GM21367 (cell line): ENCODE measurements around the gene C9orf43.
"Not testable (repeated sequence)": the region's sequence is repeated elsewhere in the genome, so short reads cannot be mapped to it uniquely, and the experiment has no call there.

Experiments
- ATAC-seq: cut with Tn5 transposase; IDR thresholded peaks from one replicate; pipeline ENCODE4 v1.9.1; 2021; ENCODE audit not compliant: unreplicated experiment

The C9orf43 gene, protein sequence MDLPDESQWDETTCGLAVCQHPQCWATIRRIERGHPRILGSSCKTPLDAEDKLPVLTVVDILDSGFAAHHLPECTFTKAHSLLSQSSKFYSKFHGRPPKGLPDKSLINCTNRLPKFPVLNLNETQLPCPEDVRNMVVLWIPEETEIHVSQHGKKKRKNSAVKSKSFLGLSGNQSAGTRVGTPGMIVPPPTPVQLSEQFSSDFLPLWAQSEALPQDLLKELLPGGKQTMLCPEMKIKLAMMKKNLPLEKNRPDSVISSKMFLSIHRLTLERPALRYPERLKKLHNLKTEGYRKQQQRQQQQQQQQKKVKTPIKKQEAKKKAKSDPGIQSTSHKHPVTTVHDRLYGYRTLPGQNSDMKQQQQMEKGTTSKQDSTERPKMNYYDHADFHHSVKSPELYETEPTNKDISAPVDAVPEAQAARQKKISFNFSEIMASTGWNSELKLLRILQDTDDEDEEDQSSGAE

DNA sequence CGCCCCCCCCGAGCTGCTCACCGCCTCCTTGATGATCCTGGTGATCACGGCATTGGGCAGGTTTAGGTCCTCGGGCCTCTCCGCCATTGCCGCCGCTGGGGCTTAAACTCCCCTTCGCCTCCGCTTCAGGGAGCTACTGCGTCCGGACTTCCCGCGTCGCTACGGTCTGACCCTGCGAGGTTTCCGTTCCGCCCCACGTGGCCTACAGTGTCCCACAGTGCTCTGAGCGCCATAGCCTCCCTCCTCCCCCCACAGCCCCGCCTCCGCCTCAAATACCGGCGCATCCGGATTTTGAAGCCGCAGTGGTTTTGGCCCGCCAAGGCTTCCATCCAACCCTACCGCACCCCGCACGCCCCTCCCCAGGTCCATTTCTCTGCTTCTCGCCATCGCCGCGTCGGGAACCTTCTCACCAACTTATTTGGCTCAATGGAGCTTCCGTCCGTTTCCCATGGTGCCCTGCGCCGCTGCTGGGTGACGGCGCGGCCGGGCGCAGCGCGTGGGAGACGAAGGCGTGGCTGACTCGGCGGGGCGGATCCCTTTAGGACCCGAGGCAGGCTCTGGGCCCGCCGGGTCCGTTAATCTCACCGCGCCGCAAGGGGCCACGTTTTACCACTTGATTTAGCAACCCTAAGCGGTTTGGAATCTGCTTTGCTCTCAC lies at the start of gene C9orf43, which contains the start of gene POLE3:
C9orf43 (plus strand) TSS at position 541 of the 658 bp plus-strand sequence. CDS start 2,747 bp downstream, outside the sequence.
POLE3 (minus strand) TSS at position 469 of the 658 bp plus-strand sequence; CDS start at position 87, 382 bp downstream.
- ATAC-seq: peak; percentile 85

DNA sequence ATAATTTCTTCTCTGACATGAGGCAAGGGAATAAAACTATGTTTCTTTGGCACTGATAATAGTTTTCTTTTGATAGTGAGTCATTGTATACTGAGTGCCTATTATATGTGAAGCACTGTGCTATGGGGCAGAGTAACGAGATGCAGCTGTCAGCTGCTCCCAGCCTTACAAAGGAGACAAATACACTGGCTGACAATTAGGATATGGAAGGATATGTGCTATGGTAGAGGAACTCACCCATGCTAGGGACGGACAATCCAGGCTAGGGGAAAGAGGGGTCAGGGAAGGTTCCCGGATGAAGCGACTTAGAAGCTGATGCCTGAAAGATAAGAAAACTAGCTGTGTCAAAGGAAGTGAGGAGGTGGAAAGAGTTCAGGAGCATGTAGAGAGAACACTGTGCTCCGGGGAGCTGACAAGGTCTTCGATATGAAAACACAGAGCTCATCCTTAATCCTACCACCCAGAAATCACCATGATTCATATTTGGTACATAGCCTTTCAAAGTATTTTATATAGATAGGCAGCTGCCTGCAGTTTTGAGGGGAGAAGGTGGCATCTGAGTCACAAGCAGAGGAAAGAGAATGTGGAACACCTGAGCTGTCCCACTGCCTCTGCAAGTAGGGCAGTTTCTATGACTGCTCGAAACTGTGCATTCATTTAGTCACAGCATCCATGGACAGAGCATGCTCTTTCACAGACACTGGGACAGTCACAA lies 49.1 kb upstream of the C9orf43 start:
- no peak for ATAC-seq

GRCh38 chr9:113363336-113363735 lies 47.2 kb upstream of the C9orf43 start:
- ATAC-seq: no peak

DNA sequence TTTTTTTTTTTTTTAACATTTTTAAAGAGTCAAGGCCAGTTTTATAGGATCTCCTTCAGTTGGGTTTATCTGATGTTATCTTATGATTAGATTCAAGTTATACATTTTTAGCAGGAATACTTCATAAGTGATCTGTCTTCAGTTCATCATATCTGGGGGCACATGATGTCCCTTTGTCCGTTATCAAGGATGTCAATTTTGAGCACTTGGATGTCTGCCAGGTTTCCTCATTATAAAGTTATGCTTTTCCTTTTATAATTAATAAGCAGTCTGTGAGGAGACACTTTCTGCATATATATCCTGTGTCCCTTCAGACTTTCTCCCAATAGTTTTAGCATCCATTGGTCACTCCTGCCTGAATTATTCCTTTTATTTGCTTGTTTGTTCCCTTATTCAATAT lies 45.6 kb upstream of the C9orf43 start:
- ATAC-seq: no peak

DNA sequence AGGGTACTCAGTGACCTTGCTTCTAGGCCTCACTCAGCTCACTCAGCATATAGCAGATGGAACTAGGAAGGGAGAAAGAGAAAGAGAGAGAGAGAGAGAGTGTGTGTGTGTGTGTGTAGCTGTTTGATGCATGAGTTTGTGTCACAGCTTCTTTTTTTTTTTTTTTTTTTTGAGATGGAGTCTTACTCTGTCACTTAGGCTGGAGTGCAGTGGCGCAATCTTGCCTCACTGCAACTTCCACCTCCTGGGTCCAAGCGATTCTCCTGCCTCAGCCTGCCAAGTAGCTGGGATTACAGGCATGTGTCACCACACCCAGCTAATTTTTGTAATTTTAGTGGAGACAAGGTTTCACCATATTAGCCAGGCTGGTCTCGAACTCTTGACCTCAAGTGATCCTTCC lies 44.9 kb upstream of the C9orf43 start:
- ATAC-seq: not testable (repeated sequence)

GRCh38 chr9:113368348-113368981 lies 42.1 kb upstream of the C9orf43 start:
- ATAC-seq: no peak

DNA sequence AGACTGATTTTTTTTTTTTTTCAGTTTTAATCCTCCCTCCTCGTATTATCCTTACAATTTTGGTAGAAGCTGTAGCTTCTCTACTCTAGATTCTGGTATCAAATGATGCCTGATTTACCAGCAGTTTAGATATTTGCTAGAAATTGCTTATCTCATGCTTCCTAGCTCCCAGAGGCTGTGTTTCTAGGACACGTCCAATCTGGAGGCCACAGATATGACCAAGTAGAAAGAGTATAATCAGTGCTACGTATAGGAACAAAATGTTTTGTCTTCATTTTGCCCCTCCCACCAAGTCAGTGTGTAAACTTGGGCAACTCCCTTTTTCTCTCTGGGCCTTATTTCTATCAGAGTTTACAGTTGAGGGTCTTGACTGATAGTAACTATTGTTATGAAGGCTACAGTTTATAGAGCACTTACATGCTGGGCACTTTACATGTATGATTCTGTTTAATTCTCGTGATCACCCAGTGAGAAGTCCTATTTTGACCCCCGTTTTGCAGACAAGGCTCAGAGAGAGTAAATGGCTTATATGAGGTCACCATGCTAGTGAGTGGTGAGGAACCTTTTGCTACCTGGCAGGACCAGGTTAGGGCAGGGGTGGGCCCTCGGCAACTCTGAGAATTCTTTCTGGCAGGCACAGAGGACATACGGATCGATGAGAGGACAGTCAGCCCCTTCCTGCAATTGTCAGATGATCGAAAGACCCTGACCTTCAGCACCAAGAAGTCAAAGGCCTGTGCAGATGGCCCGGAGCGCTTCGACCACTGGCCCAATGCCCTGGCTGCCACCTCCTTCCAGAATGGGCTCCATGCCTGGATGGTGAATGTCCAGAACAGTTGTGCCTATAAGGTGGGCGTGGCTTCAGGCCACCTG lies 41.3 kb upstream of the C9orf43 start:
- ATAC-seq: no peak

GRCh38 chr9:113369855-113370140 lies 40.7 kb upstream of the C9orf43 start:
- no peak for ATAC-seq

- no peak for ATAC-seq
Observed at GRCh38 chr9:113370806-113371325, 39.7 kb upstream of the C9orf43 start.

GRCh38 chr9:113372059-113372458 lies 38.5 kb upstream of the C9orf43 start:
- no peak for ATAC-seq

DNA sequence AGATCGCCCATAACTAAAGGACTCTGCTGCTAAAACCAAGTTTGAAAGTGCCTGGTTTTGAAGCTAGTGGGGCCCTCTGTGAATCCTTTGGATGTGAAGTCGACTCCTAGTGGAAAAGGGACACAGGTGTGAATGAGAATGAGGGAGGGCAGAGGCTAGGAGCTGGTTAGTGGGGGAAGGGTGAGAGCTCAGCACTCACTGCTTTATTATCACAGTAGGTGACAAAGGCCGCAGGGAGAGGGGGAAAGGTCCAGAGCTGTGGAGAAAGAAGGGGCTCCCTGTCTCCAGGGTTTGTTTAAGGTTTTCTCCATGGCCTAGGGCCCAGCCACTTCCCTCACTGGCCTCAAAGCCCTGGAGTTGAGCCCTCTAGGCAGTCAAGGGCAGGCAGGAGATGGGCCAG lies 37.3 kb upstream of the C9orf43 start:
- no peak for ATAC-seq

- no peak for ATAC-seq
Observed at GRCh38 chr9:113373676-113374392, 36.7 kb upstream of the C9orf43 start.

DNA sequence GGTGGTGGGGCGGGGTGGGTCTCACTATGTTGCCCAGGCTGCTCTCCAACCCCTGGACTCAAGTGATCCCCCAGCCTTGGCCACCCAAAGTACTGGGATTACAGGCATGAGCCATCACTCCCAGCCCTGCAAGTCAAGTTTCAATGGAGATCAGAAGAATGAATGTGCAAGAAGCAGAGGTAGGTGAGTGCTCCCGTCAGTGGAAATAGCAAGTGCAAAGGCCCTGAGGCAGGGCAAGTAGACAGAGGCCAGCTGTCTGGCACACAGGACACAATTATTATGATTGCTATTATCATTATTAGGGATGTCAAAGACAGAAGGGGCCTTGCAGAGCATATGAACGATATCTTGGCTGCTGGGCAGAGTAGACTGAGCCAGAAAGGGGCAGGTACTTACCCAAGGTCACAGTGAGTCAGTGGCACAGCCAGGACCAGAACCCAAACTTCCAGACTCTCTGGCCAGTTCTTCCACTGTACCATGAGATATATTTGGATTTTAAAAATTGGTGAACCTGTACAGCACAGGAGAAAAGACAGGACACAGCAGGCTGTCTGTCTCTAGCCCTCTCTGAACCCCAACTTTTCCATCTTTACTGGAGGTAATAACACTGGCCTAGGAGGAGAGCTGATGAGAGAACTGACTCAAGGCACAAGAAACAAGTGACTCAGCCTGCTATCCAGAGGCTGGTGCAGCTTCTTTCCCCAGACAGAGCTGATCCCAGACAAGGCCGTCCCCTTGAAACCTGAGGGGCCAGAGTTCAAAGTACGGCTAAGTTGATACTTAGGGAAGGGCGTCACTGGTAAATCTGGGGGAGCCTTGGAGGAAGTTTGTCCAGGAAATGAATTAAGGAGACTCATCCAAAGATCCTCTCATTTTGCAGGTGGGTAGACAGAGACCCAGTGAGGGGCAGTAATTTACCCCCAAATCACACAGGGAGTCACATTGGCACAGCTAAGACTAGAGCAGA lies 35.2 kb upstream of the C9orf43 start:
- ATAC-seq: no peak

- peak; percentile 61 for ATAC-seq
Observed at GRCh38 chr9:113376634-113377567, 33.6 kb upstream of the C9orf43 start, which contains the start of gene HDHD3. Gene HDHD3, minus strand, starts transcription at chr9:113376986. Its CDS starts 2,632 bp downstream, at chr9:113374354.

- not testable (repeated sequence) for ATAC-seq
Observed at GRCh38 chr9:113379094-113379828, 31.3 kb upstream of the C9orf43 start.

DNA sequence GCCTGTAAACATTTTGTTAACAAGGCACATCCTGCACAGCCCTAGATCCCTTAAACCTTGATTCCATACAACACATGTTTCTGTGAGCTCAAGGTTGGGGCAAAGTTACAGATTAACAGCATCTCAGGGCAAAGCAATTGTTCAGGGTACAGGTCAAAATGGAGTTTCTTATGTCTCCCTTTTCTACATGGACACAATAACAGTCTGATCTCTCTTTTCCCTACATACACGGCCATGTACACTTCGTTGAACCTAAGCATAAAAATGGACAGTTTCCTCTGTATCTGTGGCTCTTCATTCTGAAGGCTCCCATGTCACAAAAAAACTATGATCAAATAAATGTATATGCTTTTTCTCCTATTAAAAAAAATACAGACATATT lies 30.7 kb upstream of the C9orf43 start:
- ATAC-seq: not testable (repeated sequence)
